Fibroblast of the aortic adventitia (primary cell): Measurements from ENCODE around the gene IKBKE. TPM values are rescaled to one million over a fixed set of nuclear protein-coding genes. Genes with fewer than 3 reads are reported as not detected.

Experiments
- DNase-seq: peaks from one replicate; pipeline ENCODE4 v3.0.0-alpha.2; 2010; ENCODE audit warnings: low read depth
- H3K4me3 ChIP-seq: 2 replicates; pipeline ENCODE4 v1.5.1; 2011; ENCODE audit warnings: low read depth, mild to moderate bottlenecking, control low read depth, low read length, moderate library complexity
- CTCF ChIP-seq: IDR thresholded peaks from 2 replicates; pipeline ENCODE4 v1.5.1; 2011; ENCODE audit warnings: mild to moderate bottlenecking, low read length, control low read depth, inconsistent platforms; ENCODE audit not compliant: insufficient read depth
- total RNA-seq: library from RNA; depleted of rRNA; stranded (reverse); fragments of >200 nt; gene quantifications from 2 replicates; pipeline ENCODE4 v1.2.3, GENCODE V29; 2012; ENCODE audit warnings: low replicate concordance

The IKBKE gene
- total RNA-seq, 1 donor = 11.5 TPM

- no peak overlapping the region for H3K4me3 ChIP-seq
- TF ChIP-seq CTCF = no peak
- peak; percentile 51 for DNase-seq
Observed at GRCh38 chr1:206526064-206526911, 56.0 kb downstream of the IKBKE start.

GRCh38 chr1:206529425-206529824 is 59.1 kb downstream of the IKBKE start:
- no peak overlapping the region for H3K4me3 ChIP-seq
- no peak for DNase-seq
- TF ChIP-seq CTCF = no peak

GRCh38 chr1:206532368-206532767 is 62.1 kb downstream of the IKBKE start:
- no peak for DNase-seq
- TF ChIP-seq CTCF = no peak
- no peak overlapping the region for H3K4me3 ChIP-seq

GRCh38 chr1:206534552-206534951 is 64.3 kb downstream of the IKBKE start:
- no peak for DNase-seq
- no peak for TF ChIP-seq CTCF
- no peak overlapping the region for H3K4me3 ChIP-seq

- TF ChIP-seq CTCF = no peak
- no peak for DNase-seq
- no peak overlapping the region for H3K4me3 ChIP-seq
Observed at GRCh38 chr1:206535853-206536188, 65.5 kb downstream of the IKBKE start.

- DNase-seq = no peak
- H3K4me3 ChIP-seq = no peak overlapping the region
- TF ChIP-seq CTCF = no peak
Observed at GRCh38 chr1:206537141-206537540, 66.9 kb downstream of the IKBKE start.

- DNase-seq = no peak
- no peak for TF ChIP-seq CTCF
- H3K4me3 ChIP-seq = no peak overlapping the region
Observed at GRCh38 chr1:206538086-206538770, 68.0 kb downstream of the IKBKE start.
